HepG2 (cell line): ENCODE measurements around the gene HECTD1.

ENCODE experiments used
- CBFB ChIP-seq: sonication (generic); formaldehyde crosslinking; IDR thresholded peaks from 2 replicates; pipeline ENCODE4 v1.4.0; 2020; ENCODE audit warnings: missing genetic modification reagents
- JUND ChIP-seq: sonication (generic); formaldehyde crosslinking; IDR thresholded peaks from 2 replicates; pipeline ENCODE4 v1.8.0; 2022; ENCODE audit warnings: mild to moderate bottlenecking, missing genetic modification reagents
- TAF15 ChIP-seq: fragments of 200-400 bp; formaldehyde crosslinking; IDR thresholded peaks from one replicate; pipeline ENCODE4 v1.6.1; 2018; ENCODE audit warnings: mild to moderate bottlenecking, low read depth, low read length; ENCODE audit not compliant: poor library complexity, severe bottlenecking
- ZC3H13 ChIP-seq: sonication (generic); formaldehyde crosslinking; IDR thresholded peaks from 2 replicates; pipeline ENCODE4 v1.8.1; 2023; ENCODE audit warnings: mild to moderate bottlenecking, missing genetic modification reagents, moderate library complexity
- ZMYM3 ChIP-seq: sonication (generic); formaldehyde crosslinking; IDR thresholded peaks from 2 replicates; pipeline ENCODE4 v1.5.1; 2020; ENCODE audit warnings: mild to moderate bottlenecking, missing genetic modification reagents

DNA sequence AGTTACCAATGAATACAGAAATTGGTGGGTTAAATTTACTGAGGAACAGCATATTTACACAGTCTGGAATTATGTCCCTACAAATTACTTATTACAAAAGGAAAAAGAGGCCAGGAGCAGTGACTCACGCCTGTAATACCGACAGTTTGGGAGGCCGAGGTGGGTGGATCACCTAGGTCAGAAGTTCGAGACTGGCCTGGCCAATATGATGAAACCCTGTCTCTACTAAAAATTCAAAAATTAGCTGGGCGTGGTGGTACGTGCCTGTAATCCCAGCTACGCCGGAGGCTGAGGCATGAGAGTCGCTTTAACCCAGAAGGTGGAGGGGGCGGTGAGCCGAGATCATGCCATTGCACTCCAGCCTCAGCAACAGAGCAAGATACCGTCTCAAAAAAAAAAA is 52.6 kb downstream of the HECTD1 start:
- TF ChIP-seq CBFB (CRISPR knock-in tag): no peak
- no peak for TF ChIP-seq ZMYM3
- TF ChIP-seq TAF15: no peak
- no peak for TF ChIP-seq JUND (CRISPR knock-in tag)
- no peak for TF ChIP-seq ZC3H13 (CRISPR knock-in tag)
